C4-2B (cell line): ENCODE results near the gene FBL.
"Not testable (repeated sequence)": the region's sequence is repeated elsewhere in the genome, so short reads cannot be mapped to it uniquely, and the experiment has no call there.

Experiments
- ZFX ChIP-seq: fragments of 450-650 bp; IDR thresholded peaks from 2 replicates; pipeline ENCODE4 v1.6.1; 2017
- TF ChIP-seq, protein P1 (sequence below): fragments of 450-650 bp; conservative IDR thresholded peaks from 2 replicates; pipeline ENCODE4 v1.5.1; 2017; ENCODE audit warnings: mild to moderate bottlenecking

DNA sequence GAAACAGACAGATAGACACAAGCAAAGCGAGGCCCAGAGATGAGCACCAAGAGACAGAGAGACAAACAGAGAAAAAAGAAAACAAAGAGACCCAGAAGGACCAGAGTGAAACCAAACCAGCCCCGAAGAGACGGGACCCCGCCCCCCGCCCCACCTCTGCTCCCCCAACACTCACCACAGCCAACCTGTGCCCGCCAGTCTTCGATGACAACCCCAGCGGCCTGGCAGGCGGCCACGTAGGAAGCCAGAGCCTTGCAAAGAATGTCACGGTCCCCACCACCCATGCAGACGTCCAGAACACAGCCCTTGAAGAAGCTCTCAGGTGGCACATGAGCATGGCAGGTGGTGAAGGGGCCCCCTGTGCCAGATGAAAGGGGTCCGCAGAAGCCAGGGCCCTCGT lies 31.3 kb upstream of the FBL start:
- TF ChIP-seq, protein P1, sequence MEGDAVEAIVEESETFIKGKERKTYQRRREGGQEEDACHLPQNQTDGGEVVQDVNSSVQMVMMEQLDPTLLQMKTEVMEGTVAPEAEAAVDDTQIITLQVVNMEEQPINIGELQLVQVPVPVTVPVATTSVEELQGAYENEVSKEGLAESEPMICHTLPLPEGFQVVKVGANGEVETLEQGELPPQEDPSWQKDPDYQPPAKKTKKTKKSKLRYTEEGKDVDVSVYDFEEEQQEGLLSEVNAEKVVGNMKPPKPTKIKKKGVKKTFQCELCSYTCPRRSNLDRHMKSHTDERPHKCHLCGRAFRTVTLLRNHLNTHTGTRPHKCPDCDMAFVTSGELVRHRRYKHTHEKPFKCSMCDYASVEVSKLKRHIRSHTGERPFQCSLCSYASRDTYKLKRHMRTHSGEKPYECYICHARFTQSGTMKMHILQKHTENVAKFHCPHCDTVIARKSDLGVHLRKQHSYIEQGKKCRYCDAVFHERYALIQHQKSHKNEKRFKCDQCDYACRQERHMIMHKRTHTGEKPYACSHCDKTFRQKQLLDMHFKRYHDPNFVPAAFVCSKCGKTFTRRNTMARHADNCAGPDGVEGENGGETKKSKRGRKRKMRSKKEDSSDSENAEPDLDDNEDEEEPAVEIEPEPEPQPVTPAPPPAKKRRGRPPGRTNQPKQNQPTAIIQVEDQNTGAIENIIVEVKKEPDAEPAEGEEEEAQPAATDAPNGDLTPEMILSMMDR: not testable (repeated sequence)
- not testable (repeated sequence) for TF ChIP-seq ZFX
